Parathyroid adenoma (tissue), 2 donors: Measurements from ENCODE around the gene CHST3.

Experiments used
- H2AFZ ChIP-seq: fragments of 300-600 bp; sonication (generic); one replicate; pipeline ENCODE4 v1.7.0; 2017; ENCODE audit warnings: antibody characterized with exemption, mild to moderate bottlenecking
- H3K27ac ChIP-seq: fragments of 300-600 bp; sonication (generic); one replicate; pipeline ENCODE4 v1.7.0; 2017
- H3K27me3 ChIP-seq: fragments of 300-600 bp; sonication (generic); one replicate; pipeline ENCODE4 v1.7.0; 2017; ENCODE audit warnings: low read length; ENCODE audit not compliant: control insufficient read depth, insufficient read depth
- H3K36me3 ChIP-seq: fragments of 300-600 bp; sonication (generic); one replicate; pipeline ENCODE4 v1.7.0; 2017; ENCODE audit warnings: low read length; ENCODE audit not compliant: control insufficient read depth, insufficient read depth
- H3K4me1 ChIP-seq: fragments of 300-600 bp; sonication (generic); one replicate; pipeline ENCODE4 v1.7.0; 2017; ENCODE audit warnings: control low read depth
- H3K4me2 ChIP-seq: fragments of 300-600 bp; sonication (generic); one replicate; pipeline ENCODE4 v1.7.0; 2017; ENCODE audit warnings: low read length
- H3K4me3 ChIP-seq: fragments of 300-600 bp; sonication (generic); one replicate; pipeline ENCODE4 v1.7.0; 2017; ENCODE audit warnings: low read depth, low read length
- H3K79me2 ChIP-seq: fragments of 300-600 bp; sonication (generic); one replicate; pipeline ENCODE4 v1.7.0; 2017; ENCODE audit warnings: control low read depth
- H3K9ac ChIP-seq: fragments of 300-600 bp; sonication (generic); one replicate; pipeline ENCODE4 v1.7.0; 2017; ENCODE audit warnings: mild to moderate bottlenecking
- H3K9me3 ChIP-seq: fragments of 300-600 bp; sonication (generic); one replicate; pipeline ENCODE4 v1.7.0; 2017; ENCODE audit warnings: low read length; ENCODE audit not compliant: control insufficient read depth
- TF ChIP-seq, protein P1 (sequence below): fragments of 300-600 bp; sonication (generic); IDR thresholded peaks from one replicate; pipeline ENCODE4 v1.7.0; 2017; ENCODE audit warnings: antibody characterized with exemption, mild to moderate bottlenecking
- donor health status: primary hyperparathyroidism.

Gene CHST3

DNA sequence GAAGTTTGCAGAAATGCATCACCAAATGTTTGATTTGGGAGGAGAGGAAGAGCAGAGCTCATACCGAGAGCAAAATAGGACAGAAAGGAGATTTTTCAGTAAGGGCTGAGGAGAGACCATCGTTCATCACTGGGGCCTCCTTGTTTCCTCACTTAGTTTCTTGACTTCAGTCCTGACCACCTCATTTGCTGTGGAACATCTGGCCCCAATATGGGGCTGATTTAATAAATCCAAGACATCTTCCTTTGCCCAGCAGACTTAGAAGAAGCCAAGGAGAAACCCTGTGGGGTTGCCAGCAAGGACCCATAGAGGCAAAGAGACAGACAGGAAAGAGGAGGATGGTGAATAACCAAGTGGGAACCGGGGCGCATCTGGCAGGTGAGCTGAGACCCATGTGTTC is 60.4 kb downstream of the CHST3 start:
- no peaks in the 10 kb centered on the region for H3K36me3 ChIP-seq
- H3K4me3 ChIP-seq: no peak overlapping the region
- no peak overlapping the region for H3K4me2 ChIP-seq
- H3K9ac ChIP-seq: no peak overlapping the region
- no peaks in the 10 kb centered on the region for H3K4me1 ChIP-seq
- no peaks in the 10 kb centered on the region for H3K27me3 ChIP-seq
- TF ChIP-seq, protein P1, sequence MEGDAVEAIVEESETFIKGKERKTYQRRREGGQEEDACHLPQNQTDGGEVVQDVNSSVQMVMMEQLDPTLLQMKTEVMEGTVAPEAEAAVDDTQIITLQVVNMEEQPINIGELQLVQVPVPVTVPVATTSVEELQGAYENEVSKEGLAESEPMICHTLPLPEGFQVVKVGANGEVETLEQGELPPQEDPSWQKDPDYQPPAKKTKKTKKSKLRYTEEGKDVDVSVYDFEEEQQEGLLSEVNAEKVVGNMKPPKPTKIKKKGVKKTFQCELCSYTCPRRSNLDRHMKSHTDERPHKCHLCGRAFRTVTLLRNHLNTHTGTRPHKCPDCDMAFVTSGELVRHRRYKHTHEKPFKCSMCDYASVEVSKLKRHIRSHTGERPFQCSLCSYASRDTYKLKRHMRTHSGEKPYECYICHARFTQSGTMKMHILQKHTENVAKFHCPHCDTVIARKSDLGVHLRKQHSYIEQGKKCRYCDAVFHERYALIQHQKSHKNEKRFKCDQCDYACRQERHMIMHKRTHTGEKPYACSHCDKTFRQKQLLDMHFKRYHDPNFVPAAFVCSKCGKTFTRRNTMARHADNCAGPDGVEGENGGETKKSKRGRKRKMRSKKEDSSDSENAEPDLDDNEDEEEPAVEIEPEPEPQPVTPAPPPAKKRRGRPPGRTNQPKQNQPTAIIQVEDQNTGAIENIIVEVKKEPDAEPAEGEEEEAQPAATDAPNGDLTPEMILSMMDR: no peak
- H2AFZ ChIP-seq: no peak overlapping the region
- no peaks in the 10 kb centered on the region for H3K9me3 ChIP-seq
- H3K27ac ChIP-seq: no peak overlapping the region
- H3K79me2 ChIP-seq: no peaks in the 10 kb centered on the region

DNA sequence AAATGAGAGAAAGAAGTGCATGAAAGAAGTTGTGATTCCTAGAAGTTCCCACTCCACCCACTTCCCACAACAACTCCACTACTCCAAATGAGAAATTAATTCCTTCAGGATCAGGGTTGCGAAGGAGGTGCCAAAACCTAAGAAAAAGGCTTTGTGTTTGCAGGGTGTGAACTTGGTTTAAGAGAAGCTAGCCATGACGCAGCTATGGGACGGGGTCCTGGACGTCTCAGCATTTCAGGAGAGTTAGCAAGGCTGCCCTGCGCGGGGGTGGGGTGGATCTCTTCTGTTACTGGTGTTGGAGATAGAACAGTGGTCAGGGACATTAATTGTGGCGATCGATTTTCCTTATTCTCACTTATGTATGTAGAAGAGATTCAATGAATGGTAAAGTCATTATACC is 61.2 kb downstream of the CHST3 start:
- H3K4me1 ChIP-seq: no peaks in the 10 kb centered on the region

DNA sequence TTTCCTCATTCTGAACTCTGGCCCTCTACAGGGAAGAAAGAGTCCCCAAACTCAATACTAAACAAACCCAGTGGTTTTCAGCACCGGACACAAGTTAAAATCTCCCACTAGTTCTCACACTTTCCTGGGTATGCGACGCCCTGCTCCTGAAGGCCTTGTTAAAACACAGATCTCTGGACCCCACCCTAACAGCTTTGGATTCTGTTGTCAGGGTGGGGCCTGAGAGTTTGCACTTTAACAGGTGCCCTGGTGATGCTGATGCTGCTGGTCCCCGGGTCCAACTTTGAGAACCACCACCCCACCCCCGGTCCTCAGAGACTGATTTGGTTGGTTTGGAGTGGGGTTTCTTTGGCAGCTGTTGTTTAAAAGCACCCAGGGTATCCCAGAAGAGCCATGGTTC is 61.6 kb downstream of the CHST3 start:
- H3K4me3 ChIP-seq: no peak overlapping the region

More for the DNA sequence above, 61.2 kb downstream of the CHST3 start:
- H3K27ac ChIP-seq: no peak overlapping the region
- no peaks in the 10 kb centered on the region for H3K79me2 ChIP-seq
- TF ChIP-seq, protein P1: no peak
- H3K27me3 ChIP-seq: no peaks in the 10 kb centered on the region
- no peaks in the 10 kb centered on the region for H3K36me3 ChIP-seq
- no peak overlapping the region for H2AFZ ChIP-seq
- H3K4me2 ChIP-seq: no peak overlapping the region
- no peak overlapping the region for H3K4me3 ChIP-seq
- no peaks in the 10 kb centered on the region for H3K9me3 ChIP-seq
- H3K9ac ChIP-seq: no peak overlapping the region

DNA sequence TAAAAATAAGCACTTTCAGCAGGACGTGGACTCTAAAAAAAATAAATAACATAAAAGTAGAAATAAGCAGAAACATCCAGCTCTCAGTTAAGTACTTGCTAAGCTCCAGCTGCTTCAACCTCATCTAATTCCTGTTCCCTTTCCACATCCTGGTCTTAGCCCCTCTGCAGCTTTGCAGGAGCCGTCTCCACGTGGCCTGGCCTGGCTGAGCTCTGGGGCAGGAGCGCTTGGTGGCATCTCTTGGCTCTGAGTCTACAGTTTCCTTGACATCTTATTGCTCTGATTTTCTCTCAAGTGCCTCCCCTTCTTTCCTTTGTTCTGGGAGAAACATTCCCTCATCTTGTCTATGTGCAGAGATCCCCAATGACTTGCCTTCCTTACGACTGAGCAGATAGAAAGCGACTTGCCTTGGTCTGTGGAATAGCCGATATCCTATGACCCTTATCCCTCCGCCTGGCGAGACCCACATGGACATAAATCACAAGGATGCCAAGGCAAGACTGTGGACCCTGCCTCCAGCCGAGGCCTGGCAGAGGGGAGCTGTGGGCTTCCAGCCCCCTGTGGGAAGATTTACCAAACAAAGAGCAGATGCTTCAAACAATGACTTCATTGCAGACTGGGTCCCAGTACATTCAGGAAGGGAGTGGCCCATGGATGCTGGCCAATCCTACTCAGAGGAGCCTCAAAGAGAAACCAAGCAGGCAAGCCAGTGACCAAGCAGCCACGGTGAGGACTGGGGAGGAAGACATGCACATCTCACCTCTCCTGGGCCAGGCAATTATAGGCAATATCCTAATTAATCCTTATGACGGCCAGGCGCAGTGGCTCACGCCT is 62.3 kb downstream of the CHST3 start:
- Histone ChIP-seq H3K9ac (no peak overlapping the region), H3K9me3 (no peaks in the 10 kb centered on the region), H3K27me3 (no peaks in the 10 kb centered on the region), H3K4me1 (no peaks in the 10 kb centered on the region), H2AFZ (no peak overlapping the region), H3K79me2 (no peaks in the 10 kb centered on the region), H3K27ac (no peak overlapping the region), H3K36me3 (no peaks in the 10 kb centered on the region), H3K4me3 (no peak overlapping the region), H3K4me2 (no peak overlapping the region)
- TF ChIP-seq, protein P1: no peak

More for the DNA sequence above, 61.6 kb downstream of the CHST3 start:
- Histone ChIP-seq H3K9ac (no peak overlapping the region), H3K27me3 (no peaks in the 10 kb centered on the region), H3K36me3 (no peaks in the 10 kb centered on the region), H3K9me3 (no peaks in the 10 kb centered on the region), H3K27ac (no peak overlapping the region), H3K4me2 (no peak overlapping the region), H3K4me1 (no peaks in the 10 kb centered on the region), H2AFZ (no peak overlapping the region), H3K79me2 (no peaks in the 10 kb centered on the region)
- TF ChIP-seq, protein P1: no peak

DNA sequence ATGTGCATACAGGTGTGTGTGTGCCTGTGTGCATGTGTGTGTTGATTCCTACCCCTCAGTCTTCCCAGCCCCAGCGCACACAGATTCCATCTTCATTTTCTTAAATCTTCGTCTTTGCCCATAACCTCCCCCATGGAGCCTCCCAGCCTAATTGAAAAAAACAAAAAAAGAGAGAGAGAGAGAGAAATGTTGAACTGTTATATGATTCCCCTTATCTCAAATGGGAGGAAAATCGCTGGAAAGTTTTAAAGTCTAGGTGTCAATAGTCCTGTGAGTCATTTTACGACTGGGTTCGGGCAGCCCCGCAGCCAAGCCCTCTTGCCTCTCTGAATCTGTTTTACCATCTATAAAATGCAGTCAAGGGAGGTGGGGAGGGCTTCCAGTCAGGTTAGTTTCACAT is 63.3 kb downstream of the CHST3 start:
- no peaks in the 10 kb centered on the region for H3K27me3 ChIP-seq
- TF ChIP-seq, protein P1: no peak
- H3K9ac ChIP-seq: no peak overlapping the region
- no peaks in the 10 kb centered on the region for H3K9me3 ChIP-seq
- no peaks in the 10 kb centered on the region for H3K36me3 ChIP-seq
- H3K4me1 ChIP-seq: no peaks in the 10 kb centered on the region
- H2AFZ ChIP-seq: no peak overlapping the region
- no peak overlapping the region for H3K4me3 ChIP-seq
- H3K27ac ChIP-seq: no peak overlapping the region
- H3K4me2 ChIP-seq: no peak overlapping the region
- H3K79me2 ChIP-seq: no peaks in the 10 kb centered on the region
